COR-L47 (cell line): Measurements from ENCODE around the gene SLC66A3.
"Not testable (repeated sequence)": the region's sequence is repeated elsewhere in the genome, so short reads cannot be mapped to it uniquely, and the experiment has no call there.

Experiments
- DNase-seq: peaks from one replicate; lab custom pipeline; 2025; lab: John Stamatoyannopoulos, UW

SLC66A3 gene

GRCh38 chr2:11163439-11164317, 8.4 kb downstream of the SLC66A3 start:
- DNase-seq = no peak

- DNase-seq = not testable (repeated sequence)
Observed at GRCh38 chr2:11165046-11165445, 9.8 kb downstream of the SLC66A3 start.

GRCh38 chr2:11166476-11166875, 11.2 kb downstream of the SLC66A3 start:
- no peak for DNase-seq

- DNase-seq = no peak
Observed at GRCh38 chr2:11168488-11168887, 13.2 kb downstream of the SLC66A3 start.

GRCh38 chr2:11169333-11169732, 14.1 kb downstream of the SLC66A3 start:
- no peak for DNase-seq

GRCh38 chr2:11174222-11174621, 19.0 kb downstream of the SLC66A3 start:
- no peak for DNase-seq

GRCh38 chr2:11175293-11175795, 20.1 kb downstream of the SLC66A3 start:
- DNase-seq = no peak

- no peak for DNase-seq
Observed at GRCh38 chr2:11177871-11178690, 22.8 kb downstream of the SLC66A3 start.

GRCh38 chr2:11179196-11179595, 23.9 kb downstream of the SLC66A3 start:
- DNase-seq = no peak

- DNase-seq = no peak
Observed at GRCh38 chr2:11179899-11180298, 24.6 kb downstream of the SLC66A3 start.

- DNase-seq = no peak
Observed at GRCh38 chr2:11180653-11181052, 25.4 kb downstream of the SLC66A3 start.

GRCh38 chr2:11182951-11183350, 27.7 kb downstream of the SLC66A3 start:
- no peak for DNase-seq

GRCh38 chr2:11186145-11186544, 30.9 kb downstream of the SLC66A3 start:
- DNase-seq = no peak

GRCh38 chr2:11187083-11187619, 31.9 kb downstream of the SLC66A3 start:
- DNase-seq = no peak

- DNase-seq = no peak
Observed at GRCh38 chr2:11187731-11188130, 32.5 kb downstream of the SLC66A3 start.

- DNase-seq = no peak
Observed at GRCh38 chr2:11196246-11196645, 41.0 kb downstream of the SLC66A3 start.

- DNase-seq = no peak
Observed at GRCh38 chr2:11200651-11201050, 45.4 kb downstream of the SLC66A3 start.

GRCh38 chr2:11201969-11202368, 46.7 kb downstream of the SLC66A3 start:
- no peak for DNase-seq

GRCh38 chr2:11203480-11203879, 48.2 kb downstream of the SLC66A3 start:
- DNase-seq = no peak

GRCh38 chr2:11208083-11208482, 52.8 kb downstream of the SLC66A3 start:
- no peak for DNase-seq

GRCh38 chr2:11212645-11213044, 57.4 kb downstream of the SLC66A3 start:
- DNase-seq = no peak

- no peak for DNase-seq
Observed at GRCh38 chr2:11213090-11213638, 57.9 kb downstream of the SLC66A3 start.
